Suppressor macrophage (primary cell): ENCODE results near the gene PERCC1.
"Not testable (repeated sequence)": the region's sequence is repeated elsewhere in the genome, so short reads cannot be mapped to it uniquely, and the experiment has no call there.

Source experiments
- DNase-seq, 4 experiments: peaks; one replicate each; pipeline ENCODE4 v3.0.0-alpha.2; 2020 to 2022

PERCC1 gene

DNA sequence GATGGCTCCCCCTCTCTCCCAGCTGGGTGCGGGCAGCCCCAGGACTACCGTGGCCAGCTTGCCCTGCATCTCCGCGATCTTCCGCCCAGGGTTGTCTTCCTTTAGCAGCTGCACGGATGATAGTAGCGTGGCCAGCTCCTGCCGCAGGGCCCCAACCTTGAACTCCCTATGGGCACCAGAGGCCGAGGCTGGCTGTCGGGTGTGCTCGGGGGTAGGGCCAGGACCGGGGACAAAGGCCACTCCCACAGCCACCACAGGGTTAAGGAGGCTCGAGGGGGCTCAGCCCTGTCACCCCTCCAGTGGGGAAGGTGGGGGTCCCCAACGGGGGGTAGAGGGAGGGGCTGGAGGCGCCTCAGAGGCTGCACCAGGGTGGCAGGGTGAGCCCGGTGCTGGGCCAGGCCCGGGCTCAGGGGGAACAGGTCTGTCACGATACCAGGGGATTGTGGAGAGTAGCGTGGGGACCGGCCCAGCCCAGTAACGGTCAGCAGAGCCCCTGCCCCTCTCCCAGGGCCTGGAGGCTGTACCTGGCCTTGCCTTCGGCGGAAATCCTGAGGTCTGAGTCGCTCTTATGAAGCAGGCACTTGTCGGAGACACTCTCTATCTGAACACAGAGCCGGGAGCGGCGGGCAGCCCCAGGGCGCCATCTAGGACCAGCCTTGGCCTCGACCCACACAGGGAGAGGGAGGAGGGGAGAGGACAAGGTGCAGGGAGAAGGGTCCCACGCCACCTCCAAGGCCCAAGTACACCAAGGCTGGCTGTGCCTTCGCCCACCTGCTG lies 5.2 kb downstream of the PERCC1 start:
- no peak for DNase-seq

DNA sequence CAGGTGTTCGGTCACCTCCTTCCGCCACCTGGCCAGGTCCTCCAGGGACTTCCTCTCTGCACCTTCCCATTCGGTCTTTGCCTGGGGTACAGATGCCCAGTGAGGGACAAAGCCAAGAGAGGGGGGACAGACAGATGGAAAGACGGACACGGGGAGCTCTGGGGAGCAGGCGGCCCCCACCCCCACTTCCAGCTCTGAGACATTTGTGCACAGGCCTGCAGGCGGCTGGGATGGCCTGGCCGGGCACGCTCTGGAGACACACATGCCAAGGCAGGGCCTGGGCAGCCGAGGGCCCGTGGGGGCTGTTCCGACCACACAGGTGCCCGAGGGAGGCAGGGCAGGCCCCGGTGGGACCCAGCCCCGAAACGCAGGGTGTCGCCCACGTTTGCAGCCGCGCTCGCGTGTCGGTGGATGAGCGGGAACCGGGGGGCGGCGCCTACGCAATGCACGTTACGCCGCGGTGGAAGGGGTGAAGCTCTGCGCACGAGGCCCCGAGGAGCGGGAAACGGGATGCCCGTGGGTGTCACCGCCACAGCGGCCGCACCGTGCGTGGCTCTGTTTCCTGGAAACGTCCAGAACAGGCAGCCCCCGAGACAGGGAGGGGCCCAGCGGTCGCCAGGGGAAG lies 6.0 kb downstream of the PERCC1 start:
- no peak for DNase-seq

DNA sequence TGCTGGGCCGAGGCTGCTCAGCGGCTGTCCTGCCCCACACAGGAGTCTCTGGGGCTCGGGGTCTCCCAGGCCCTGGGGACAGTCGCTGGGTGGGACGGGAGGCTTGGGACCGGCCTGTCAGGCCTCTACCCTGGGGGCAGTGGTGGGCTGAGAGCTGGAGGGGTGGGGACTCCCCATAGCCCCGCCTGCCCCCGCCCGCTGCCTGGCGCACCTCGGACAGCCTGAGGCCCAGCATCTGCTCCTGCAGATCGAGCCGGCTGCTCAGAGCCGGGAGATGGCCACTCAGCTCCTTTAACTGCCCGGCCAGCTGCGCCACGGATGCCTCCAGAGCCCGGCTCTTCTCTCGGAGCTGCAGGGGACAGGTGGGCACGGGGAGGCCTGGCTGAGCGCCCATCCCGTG lies 6.7 kb downstream of the PERCC1 start:
- DNase-seq: no peak

DNA sequence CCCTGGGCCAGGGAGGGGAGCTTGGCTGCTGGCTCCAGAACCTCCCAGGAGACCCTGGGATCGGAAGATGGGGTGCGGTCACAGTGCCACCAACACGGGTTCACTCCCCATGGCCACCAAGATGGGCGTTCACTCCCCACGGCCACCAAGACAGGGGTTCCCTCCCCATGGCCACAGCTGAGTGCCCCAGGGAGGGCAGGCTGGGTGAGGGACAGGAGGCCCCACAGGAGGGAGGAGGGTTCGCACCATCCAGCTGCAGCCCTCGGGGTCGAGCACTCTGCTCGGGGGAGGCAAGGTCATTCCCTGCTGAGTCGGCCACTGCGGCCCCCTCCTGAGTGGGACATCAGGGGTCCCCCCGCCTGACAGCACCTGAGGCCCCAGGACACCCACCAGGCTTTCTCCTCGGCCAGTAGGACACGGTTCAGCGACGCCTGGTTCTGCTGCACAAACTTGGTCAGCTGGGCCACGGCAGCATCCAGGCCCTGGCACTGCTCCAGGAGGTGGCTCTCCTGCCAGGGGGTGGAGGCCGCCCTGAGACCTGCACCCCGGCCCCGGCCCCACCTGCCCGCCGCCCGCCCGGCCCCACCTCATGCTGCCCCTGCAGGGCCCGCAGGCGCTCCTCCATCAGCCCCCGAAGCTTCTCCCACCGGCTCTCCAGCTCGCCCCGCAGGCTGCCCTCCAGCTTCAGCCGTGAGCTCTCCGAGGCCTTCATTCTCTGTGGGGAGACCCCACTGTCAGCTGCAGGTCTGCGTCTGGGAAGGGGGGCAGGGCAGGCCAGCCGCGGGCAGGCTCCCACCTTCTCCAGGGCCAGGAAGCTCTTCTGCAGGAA lies 7.6 kb downstream of the PERCC1 start:
- no peak for DNase-seq

DNA sequence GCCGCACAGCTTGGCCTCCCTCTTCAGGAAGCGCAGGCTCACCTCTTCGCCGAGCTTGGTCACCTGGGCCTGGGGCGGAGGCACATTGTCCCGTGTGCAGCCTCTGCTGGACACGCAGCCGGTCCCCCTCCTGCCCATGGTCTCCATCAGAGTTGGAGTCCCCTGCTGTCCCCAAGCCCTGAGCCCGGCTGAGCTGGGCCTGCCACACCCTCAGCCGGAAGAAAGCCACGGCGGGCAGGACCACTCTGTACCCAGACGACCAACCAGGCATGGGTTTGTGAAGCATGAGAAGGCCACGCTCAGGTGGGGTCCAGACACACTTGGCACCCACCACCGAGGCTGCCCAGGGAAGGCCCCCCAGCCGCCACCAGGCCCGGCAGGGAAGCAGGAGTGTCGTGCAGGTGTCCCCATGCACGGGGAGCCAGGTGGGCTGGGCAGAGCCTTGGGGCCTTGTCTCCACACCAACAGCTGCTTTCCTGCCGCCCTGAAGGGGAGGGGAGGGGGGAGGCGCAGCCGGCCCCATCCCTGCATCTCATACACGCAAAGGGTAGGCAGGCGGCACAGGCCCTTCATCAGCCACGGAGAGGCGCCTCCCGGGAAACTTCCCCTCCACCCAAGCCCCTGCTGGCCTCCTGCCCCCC lies 8.3 kb downstream of the PERCC1 start:
- DNase-seq: no peak

DNA sequence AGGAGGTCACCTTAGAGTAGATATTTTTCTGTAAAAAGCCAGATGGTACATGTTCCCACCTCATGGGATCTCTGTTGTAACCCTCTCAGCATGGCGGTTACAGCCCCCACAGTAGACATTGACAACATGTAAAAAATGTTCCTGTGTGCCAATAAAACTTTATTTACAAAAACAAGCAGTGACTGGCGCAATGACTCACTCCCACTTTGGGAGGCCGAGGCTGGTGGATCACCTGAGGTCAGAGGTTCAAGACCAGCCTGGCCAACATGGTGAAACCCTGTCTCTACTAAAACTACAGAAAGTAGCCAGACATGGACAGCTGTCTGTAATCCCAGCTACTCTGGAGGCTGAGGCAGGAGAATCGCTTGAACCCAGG lies 8.8 kb downstream of the PERCC1 start:
- not testable (repeated sequence) for DNase-seq

DNA sequence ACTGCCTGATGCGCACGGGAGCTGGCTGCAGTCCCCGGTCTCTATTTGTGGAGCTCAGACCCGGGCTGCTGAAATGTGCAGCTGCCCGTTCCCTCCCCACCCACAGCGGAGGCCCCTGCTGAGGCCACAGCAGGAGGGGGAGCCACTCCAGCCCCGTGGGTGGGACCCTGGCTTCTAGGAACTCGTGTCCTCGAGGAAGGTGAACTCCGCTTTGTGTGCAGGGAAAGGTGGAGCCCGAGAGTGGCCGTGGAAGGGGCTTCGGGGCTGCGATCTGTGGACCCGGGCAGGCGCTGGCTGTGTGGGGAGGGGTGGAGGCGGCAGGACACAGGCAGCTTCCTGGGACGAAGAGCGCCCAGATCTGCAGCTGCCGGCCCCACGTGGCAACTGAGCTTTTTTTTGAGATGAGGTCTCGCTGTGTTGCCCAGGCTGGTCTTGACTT lies 10.5 kb downstream of the PERCC1 start:
- no peak for DNase-seq

DNA sequence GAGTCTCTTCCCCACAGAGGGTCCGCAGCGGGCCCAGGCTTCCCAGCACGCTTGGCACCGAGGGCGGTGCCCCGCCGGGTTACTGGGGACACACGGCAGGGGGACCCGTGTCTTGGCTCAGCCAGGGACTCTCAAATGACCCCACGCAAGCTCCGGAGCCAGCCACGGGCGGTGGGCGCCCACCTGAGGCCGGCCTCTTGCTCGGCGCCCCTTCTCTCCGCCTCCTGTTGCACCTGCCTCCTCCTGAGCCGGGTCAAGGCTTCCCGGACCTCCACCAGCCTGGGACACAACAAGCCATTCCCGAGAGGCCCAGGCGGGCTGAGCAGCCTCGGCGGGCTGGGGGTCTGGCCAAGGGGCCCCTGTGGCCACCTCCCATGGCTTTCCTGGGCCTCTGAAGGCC lies 11.8 kb downstream of the PERCC1 start:
- DNase-seq: no peak

DNA sequence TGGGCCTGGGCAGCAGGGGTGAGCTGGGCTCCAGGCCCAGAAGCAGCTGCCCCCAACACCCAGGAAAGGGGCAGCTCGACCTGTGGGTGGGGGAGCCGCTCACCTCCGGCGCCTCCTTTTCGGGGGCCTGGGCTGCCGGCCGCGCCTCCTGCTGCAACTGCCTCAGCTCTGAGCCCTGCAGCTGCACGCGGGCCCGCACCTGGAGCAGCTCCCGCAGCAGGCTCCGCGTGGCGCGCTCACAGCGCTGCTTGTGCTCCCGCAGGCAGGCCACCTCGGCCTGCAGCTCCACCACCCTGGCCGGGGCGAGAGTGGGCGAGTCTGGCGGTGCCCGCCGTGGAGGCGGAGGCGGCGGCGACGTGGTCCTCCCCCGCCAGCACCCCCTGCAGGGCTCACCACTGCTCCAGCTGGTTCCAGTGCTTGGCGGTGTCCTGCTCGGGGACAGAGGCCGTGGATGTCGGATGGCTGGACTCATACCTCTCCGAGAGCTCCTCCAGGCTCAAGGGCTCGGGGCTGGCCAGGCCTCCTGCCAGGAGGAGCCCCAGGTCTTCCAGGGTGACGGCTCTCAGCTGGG lies 12.6 kb downstream of the PERCC1 start:
- DNase-seq: no peak

DNA sequence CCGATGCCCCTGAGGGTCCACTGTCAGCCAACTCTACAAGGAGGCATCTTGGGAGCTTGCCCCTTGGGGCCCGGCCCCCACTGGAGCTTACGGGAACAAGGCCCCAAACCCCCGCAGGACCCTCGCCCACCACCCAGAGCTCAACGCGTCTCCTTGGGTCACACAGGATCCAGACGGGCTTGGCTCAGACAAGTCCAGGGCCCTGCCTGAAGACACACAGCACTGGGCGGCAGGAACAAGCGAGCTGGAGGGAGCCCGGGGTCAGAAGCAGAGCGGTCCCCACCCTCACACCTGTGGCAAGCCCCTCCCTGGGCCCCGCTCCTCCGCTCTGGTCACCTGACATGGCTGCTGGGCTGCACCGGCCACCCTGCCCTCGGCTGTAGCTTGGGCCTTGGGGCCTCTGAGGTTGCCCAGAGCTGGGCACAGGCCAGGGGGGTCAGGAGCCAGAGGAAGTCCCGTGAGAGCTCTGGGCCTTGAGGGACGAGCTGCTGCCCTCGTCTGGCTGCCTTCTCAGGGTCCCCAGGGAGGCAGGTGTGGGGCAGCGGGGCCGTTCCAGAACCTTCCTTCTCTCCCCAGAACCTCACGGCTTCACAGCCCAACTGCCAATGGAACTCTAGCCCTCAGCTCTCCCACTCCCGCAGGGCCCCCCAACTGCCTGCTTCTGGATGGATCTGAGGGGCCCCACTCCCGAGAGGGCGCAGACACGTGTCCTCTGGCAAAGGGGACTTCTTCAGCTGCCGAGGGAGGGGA lies 13.3 kb downstream of the PERCC1 start, which contains the start of gene CCDC154:
Gene CCDC154, minus strand, starts transcription at position 577 of the 750 bp plus-strand sequence. Its CDS starts 234 bp downstream, at position 343.
- DNase-seq: no peak

DNA sequence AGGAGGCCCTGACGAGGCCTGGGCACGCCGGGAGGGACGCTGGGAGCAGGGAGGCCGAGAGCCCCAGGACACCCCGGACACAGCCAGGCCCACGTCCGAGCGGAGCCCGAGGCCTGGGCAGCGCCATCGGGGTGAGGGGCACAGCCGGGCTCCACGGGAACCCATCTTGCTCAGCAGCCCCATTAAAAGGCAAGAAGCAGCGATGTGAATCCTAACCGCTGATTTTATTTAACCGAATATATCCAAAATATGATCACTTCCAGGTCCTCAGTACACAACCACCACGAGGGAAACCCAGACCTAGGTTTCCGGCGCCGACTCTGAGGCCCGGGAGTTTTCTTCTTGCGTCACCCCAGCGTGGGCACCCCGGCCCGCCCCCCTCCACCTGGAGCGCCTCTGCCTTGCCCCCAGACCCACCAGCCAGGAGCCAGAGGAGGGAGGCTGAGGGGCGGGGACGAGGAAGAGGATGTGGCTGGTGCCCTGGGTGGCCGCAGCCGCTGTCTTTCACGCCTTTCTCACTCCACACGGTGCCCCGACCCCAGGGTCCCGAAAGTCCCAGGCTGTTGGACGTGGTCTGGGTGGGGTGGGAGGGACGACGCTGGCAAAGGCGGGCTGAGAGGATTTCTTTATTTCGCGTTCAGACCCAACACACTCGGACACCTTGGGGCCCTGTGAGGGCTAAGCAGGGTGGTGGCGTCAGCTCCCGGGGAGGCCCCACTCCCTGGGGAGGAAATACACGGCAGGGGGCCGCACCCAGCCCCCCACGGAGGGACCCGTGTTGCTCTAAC lies 14.0 kb downstream of the PERCC1 start:
- DNase-seq: no peak

DNA sequence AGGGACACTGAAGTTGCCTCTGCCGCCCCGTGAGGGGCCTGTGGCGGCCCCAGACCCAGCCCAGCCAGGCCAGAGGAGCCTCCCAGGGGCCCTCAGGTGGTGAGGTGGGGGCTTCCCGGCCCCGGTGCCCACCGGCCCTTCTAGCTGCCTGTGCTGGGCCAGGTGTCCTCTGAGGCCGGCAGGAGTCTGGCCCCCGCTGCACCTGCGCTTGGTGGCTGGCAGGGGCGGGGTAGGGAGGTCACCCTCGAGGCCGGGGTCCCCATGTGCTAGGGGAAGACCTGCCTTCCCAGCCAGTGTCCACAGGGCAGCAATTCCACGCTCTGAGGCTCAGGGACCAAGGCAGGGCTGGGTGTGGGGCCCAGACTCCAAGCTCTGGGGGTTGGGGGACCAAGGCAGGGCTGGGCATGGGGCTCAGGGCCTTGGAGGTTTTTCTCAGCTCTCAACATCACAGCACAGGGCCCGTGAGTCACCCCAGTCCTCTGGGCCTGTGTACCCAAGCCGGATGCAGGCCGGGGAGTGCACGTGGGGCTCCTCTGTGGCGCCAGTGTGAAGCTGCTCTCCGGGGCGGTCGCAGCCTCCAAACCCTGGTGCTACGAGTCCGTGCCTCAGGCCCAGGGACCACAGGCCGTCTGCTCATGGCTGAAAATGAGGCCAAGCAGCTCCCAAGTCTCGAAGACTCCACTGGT lies 14.8 kb downstream of the PERCC1 start:
- no peak for DNase-seq

DNA sequence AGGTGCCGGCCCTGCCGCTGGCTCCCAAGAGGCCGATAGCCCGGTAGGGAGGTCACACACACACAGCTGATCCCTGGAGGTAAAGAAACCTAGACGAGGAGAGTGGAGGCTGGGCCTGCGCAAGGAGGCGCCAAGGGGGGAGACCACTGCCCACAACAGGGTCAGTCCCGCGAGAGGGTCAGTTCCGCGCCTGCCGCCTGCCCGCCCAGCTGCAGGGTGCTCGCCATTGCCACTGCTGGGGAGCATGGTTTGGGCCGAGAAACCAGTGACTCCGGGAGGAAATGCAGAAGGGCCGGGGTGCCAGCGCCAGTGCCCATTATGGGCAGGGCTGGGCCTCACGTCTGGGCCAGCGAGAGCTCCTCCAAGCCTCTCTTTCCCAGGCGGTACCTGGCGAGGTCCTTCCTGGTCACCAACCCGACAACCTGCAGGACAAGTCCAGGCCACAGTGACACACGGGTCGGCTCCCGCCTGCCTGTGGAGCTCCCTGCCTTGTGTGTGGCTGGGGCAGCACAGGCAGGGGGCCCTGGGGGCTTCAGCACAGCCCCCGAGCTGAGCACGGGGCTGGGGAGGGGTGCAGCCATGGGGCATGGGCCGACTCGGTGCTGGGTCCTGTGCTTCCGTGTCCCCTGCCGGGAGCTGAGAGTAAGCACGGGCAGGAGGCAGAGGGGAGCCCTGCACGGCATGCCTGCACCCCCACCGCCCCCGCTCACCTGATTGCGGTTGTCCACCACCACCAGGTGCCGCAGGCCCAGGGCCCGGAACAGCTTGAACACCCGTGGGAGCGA lies 15.6 kb downstream of the PERCC1 start:
- DNase-seq: no peak

DNA sequence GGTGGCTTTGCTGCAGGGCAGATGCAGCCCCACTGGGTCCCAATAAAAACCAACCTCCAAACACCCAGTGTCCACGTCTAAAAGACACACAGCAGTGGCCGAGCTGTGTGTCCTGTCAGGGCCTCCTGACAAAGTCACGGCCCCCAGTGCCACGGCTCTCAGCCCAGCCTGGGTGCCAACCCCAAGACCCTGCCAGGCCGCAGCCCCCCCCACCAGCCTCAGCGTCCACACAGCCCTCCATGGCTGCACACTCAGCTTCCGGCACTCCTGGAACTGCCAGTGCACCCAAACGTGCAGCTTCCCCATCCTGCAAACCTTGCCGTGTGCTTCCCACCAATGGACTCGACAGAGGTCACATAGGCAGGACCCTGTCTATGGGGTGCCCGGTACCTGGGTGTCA lies 17.1 kb downstream of the PERCC1 start:
- DNase-seq: no peak

DNA sequence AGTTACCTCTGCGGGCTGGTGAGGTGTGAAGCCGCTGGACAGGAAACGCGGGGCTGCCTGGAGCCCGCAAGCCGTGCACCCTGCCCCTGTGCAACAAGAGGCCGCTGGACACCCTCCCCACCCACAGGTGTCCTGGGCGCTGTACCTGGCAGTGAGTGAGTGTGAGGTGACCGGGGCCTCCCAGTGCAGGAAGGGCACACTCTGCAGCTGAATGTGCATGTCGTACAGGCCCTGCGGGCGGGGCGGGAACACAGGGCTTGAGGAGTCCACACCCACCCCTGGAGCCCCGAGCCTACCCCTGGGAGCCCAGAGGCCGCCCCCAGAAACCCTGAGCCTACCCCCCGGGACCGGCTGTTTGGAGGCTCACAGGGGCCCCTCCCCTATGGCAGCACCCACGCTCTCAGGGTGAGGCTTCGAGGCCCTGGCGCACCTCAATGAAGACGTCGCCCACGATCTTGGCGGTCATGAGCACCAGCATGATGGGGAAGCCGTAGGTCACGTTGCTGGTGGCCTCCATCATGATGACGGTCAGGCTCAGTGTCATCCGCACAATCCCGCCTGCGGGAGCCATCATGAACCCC lies 17.7 kb downstream of the PERCC1 start:
- no peak for DNase-seq

DNA sequence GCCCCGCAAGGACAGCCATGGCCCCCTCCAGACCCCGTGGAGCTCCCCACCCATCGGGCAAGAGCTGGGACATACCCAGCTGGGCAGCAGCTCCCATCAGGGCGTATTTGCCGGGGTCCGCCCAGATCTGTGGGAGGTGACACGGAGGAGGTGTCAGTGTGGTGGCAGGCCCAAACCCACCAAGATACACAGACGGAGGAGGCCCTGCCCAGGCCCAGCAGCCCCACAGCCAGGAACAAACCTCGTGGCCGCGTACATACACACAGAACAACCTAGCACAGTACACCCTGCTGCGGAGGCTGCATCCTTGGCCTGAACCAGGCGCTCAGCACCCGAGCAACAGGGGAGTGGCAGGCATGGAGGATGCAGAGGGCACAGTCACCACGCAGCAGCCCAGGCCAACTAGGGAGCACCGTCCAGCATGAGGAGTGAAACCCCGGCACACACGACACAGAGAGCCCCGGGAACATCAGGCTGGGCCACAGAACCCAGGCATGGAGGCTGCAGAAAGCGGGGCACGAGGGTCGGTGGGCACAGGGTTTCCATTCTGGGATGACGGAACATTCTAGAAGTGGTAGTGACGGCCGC lies 18.4 kb downstream of the PERCC1 start:
- DNase-seq: no peak

DNA sequence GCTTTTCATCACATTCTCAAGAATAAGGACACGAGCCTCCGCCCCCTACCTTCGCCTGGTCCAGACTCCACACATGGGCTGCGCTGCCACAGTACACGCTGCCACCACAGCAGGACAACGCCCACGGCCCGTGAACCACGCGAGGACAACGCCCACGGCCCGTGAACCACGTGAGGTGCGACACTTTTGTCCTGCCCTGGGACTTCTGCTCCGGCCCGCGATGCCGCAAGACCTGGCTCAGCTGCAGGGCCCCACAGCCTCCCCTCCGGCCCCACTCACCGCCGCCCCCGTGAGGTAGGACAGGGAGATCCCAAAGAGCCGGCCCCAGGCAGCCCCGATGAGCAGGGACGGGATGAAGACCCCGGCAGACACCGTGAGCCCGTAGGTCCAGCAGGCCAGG lies 19.3 kb downstream of the PERCC1 start:
- peak in 1 of 4 experiments; percentile 22 for DNase-seq

DNA sequence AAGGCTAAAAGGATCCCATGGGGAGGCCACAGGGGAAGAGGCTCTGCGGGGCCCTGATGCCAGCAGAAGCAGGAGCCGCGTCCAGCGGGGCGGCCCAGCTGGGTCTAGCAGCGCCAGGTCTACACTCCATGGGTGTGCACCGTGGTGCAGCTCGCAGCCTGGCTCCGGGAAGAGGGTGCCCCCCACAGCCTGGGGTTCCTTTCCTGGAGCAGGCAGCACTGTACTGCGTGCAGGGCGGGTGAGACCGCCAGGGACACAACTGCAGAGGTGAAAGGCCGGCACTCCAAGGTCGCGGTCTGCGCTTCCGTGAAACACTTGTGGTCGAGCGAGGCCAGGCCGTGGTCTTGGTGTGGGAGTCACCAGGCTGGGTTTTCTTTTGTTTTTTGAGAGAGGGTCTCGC lies 20.0 kb downstream of the PERCC1 start:
- no peak for DNase-seq
